Sigmoid colon (tissue), 4 donors: ENCODE data around the gene SDR9C7.

Source experiments
- CTCF ChIP-seq, 4 experiments: fragments of 450-650 bp in 3 of 4; fragments of 200-600 bp in 1 of 4; IDR thresholded peaks; one replicate each; pipeline ENCODE4 v1.5.1; 2016 to 2019; ENCODE audit warnings: antibody characterized with exemption in 4 of 4, mild to moderate bottlenecking in 3 of 4, moderate library complexity in 2 of 4
- EP300 ChIP-seq, 4 donors: sonication (generic); formaldehyde crosslinking; IDR thresholded peaks; one replicate each; pipeline ENCODE4 v1.6.1; 2017; ENCODE audit warnings: antibody characterized with exemption in 4 of 4
- POLR2A ChIP-seq, 2 donors: fragments of 450-650 bp; IDR thresholded peaks; one replicate each; pipeline ENCODE4 v1.6.1; 2016; ENCODE audit warnings: antibody characterized with exemption in 2 of 2, mild to moderate bottlenecking in 2 of 2, moderate library complexity in 2 of 2
- POLR2AphosphoS5 ChIP-seq, 4 donors: sonication (generic); formaldehyde crosslinking; IDR thresholded peaks; one replicate each; pipeline ENCODE4 v1.6.1; 2017; ENCODE audit warnings: antibody characterized with exemption in 4 of 4

GRCh38 chr12:56877195-56878009, 56.8 kb downstream of the SDR9C7 start:
- no peak for TF ChIP-seq CTCF (IDR thresholded peaks at IDR 0.05)
- TF ChIP-seq POLR2A (IDR thresholded peaks at IDR 0.05), result no peak
- no peak for TF ChIP-seq POLR2AphosphoS5 (IDR thresholded peaks at IDR 0.05)
- no peak for TF ChIP-seq EP300 (IDR thresholded peaks at IDR 0.05)
